Measurements from ENCODE around the gene KDM4C. TPM values are rescaled to one million over a fixed set of nuclear protein-coding genes. Genes with fewer than 3 reads are reported as not detected.
"Not testable (repeated sequence)": the region's sequence is repeated elsewhere in the genome, so short reads cannot be mapped to it uniquely, and the experiment has no call there.

Gene KDM4C
- polyA plus RNA-seq, 1 donor = 12.0 TPM

GRCh38 chr9:6764011-6764410, 6.2 kb downstream of the KDM4C start:
- DNase-seq (ENCODE audit: low read depth) = no peak

GRCh38 chr9:6764523-6764922, 6.8 kb downstream of the KDM4C start:
- DNase-seq (ENCODE audit: low read depth) = no peak

- no peak for DNase-seq (ENCODE audit: low read depth)
Measured at GRCh38 chr9:6764950-6765349, 7.2 kb downstream of the KDM4C start.

GRCh38 chr9:6765396-6765795, 7.6 kb downstream of the KDM4C start:
- no peak for DNase-seq (ENCODE audit: low read depth)

- no peak for DNase-seq (ENCODE audit: low read depth)
Measured at GRCh38 chr9:6766606-6767005, 8.8 kb downstream of the KDM4C start.

GRCh38 chr9:6768587-6768986, 10.8 kb downstream of the KDM4C start:
- not testable (repeated sequence) for DNase-seq (ENCODE audit: low read depth)

GRCh38 chr9:6771722-6772121, 13.9 kb downstream of the KDM4C start:
- DNase-seq (ENCODE audit: low read depth) = no peak

- no peak for DNase-seq (ENCODE audit: low read depth)
Measured at GRCh38 chr9:6777213-6777902, 19.6 kb downstream of the KDM4C start.

- DNase-seq (ENCODE audit: low read depth) = no peak
Measured at GRCh38 chr9:6779417-6780241, 21.9 kb downstream of the KDM4C start.

GRCh38 chr9:6780690-6781089, 22.9 kb downstream of the KDM4C start:
- no peak for DNase-seq (ENCODE audit: low read depth)

- DNase-seq (ENCODE audit: low read depth) = no peak
Measured at GRCh38 chr9:6781476-6781875, 23.7 kb downstream of the KDM4C start.

GRCh38 chr9:6782345-6782744, 24.6 kb downstream of the KDM4C start:
- no peak for DNase-seq (ENCODE audit: low read depth)

- DNase-seq (ENCODE audit: low read depth) = no peak
Measured at GRCh38 chr9:6782981-6783380, 25.2 kb downstream of the KDM4C start.

GRCh38 chr9:6783753-6784152, 26.0 kb downstream of the KDM4C start:
- no peak for DNase-seq (ENCODE audit: low read depth)

GRCh38 chr9:6785682-6786081, 27.9 kb downstream of the KDM4C start:
- no peak for DNase-seq (ENCODE audit: low read depth)

- no peak for DNase-seq (ENCODE audit: low read depth)
Measured at GRCh38 chr9:6787793-6788161, 30.0 kb downstream of the KDM4C start.

GRCh38 chr9:6788162-6789016, 30.6 kb downstream of the KDM4C start:
- DNase-seq (ENCODE audit: low read depth) = no peak

GRCh38 chr9:6789017-6789338, 31.2 kb downstream of the KDM4C start:
- not testable (repeated sequence) for DNase-seq (ENCODE audit: low read depth)

- no peak for DNase-seq (ENCODE audit: low read depth)
Measured at GRCh38 chr9:6790866-6791265, 33.1 kb downstream of the KDM4C start.

GRCh38 chr9:6793203-6793602, 35.4 kb downstream of the KDM4C start:
- no peak for DNase-seq (ENCODE audit: low read depth)

GRCh38 chr9:6794936-6795335, 37.2 kb downstream of the KDM4C start:
- DNase-seq (ENCODE audit: low read depth) = no peak

- no peak for DNase-seq (ENCODE audit: low read depth)
Measured at GRCh38 chr9:6802926-6803325, 45.2 kb downstream of the KDM4C start.

GRCh38 chr9:6805532-6805931, 47.8 kb downstream of the KDM4C start:
- no peak for DNase-seq (ENCODE audit: low read depth)
